GM18951 (cell line): Measurements from ENCODE around the gene DERA.
A peak's percentile ranks its signal among the peaks of the same experiment; 100 is the strongest.
"Not testable (repeated sequence)": the region's sequence is repeated elsewhere in the genome, so short reads cannot be mapped to it uniquely, and the experiment has no call there.

Experiments used
- POLR2A ChIP-seq: IDR thresholded peaks from 4 replicates; pipeline ENCODE4 v1.6.1; 2011; ENCODE audit warnings: mild to moderate bottlenecking; ENCODE audit not compliant: insufficient read length, insufficient read depth; ENCODE audit errors: extremely low read depth
- in situ Hi-C: fragments of 300-500 bp; cut with MboI; formaldehyde crosslinking; loops from one replicate; pipeline ENCODE4 v1.12.0; 2022; ENCODE audit warnings: low sequenced_read_pairs, mixed read lengths, inconsistent platforms; ENCODE audit not compliant: unreplicated experiment

Gene DERA

GRCh38 chr12:15910864-15911721, at the start of gene DERA:
Gene DERA (plus strand): TSS chr12:15911332. CDS start chr12:15911384, 52 bp downstream.
- peak; percentile 94 for TF ChIP-seq POLR2A
- in situ Hi-C loops = no loop called here

- no peak for TF ChIP-seq POLR2A
- in situ Hi-C loops = no loop called here
Measured at GRCh38 chr12:15861404-15861803, 49.7 kb upstream of the DERA start.

- TF ChIP-seq POLR2A = no peak
- in situ Hi-C loops = no loop called here
Measured at GRCh38 chr12:15862840-15863239, 48.3 kb upstream of the DERA start.

DNA sequence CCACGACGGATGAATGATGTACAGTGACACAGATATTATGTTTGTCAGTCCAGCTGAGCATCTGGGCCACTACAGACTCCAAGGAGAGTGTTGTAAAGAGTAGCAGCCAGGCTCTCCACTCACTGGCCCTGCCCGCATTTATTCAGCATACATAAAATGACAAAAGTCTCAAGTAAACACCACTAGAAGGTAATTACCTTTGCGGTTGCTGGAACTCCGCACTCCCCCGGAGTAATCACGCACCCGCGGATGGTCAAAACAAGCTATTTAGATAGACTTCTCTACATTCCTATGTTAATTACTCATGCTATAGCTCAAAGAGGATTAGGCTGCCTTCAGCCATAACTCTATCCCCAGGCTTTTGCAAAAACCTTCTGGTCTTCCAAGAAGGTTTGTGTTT, 47.8 kb upstream of the DERA start:
- no peak for TF ChIP-seq POLR2A
- in situ Hi-C loops = no loop called here

GRCh38 chr12:15863984-15864383, 47.1 kb upstream of the DERA start:
- TF ChIP-seq POLR2A = no peak
- in situ Hi-C loops = no loop called here

DNA sequence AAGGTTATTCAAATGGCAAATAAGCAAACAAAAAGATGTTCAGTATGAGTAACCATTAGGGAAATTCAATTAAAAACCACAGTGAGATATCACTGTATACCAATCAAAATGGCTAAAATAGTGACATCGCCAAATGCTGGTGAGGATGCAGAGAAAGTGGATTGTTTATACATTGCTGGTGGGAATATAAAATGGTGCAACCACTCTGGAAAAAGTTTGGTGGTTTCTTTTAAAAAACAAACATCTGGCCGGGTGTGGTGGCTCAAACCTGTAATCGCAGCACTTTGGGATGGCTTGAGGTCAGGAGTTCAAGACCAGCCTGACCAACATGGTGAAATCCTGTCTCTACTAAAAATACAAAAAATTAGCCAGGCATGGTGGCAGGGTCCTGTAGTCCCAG, 42.9 kb upstream of the DERA start:
- in situ Hi-C loops = no loop called here
- no peak for TF ChIP-seq POLR2A

DNA sequence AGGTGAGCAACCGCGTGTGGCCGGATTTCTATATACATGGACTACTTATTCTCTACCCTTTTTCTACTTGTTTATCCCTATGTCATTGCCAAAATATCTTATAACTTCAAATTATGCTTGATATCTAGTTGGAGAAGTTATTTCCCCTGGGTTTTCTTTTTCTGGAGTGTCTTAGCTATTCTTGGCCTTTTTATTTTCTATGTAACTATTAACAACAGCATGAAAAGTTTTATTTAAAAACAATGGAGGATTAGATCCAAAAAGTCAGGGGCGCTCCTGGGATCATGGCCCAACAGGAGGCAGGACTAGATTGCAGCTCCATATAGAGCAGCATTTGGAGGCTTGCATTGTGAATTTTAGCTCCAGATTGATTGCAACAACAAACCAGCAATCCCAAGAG, 37.6 kb upstream of the DERA start:
- no peak for TF ChIP-seq POLR2A
- in situ Hi-C loops = no loop called here

- in situ Hi-C loops = not testable (repeated sequence)
Measured at GRCh38 chr12:15874556-15875145, 36.5 kb upstream of the DERA start.

GRCh38 chr12:15875863-15876262, 35.3 kb upstream of the DERA start:
- in situ Hi-C loops = no loop called here
- no peak for TF ChIP-seq POLR2A

DNA sequence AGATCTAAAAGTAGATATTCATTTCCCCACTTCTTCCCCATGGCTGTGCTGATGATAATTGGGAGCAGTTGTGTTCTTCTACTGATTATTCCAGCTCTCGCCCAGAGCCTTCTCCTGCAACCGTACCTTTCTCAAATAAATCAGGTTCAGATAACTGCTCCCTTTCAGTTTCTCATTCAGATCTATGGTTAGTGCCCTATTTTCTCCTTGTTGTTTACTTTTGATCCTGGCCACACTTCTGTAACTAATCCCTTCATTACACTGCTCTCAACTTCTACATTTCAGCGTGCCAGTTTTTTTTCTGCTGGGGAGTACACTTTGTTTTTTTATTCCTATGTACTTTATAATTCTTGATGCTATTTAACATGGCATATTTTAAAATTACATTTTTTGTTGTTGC, 31.7 kb upstream of the DERA start:
- TF ChIP-seq POLR2A = no peak
- in situ Hi-C loops = no loop called here

- TF ChIP-seq POLR2A = no peak
- in situ Hi-C loops = no loop called here
Measured at GRCh38 chr12:15880721-15881120, 30.4 kb upstream of the DERA start.

- TF ChIP-seq POLR2A = peak; percentile 98
- in situ Hi-C loops = no loop called here
Measured at GRCh38 chr12:15882118-15882971, 28.8 kb upstream of the DERA start, which contains the start of gene STRAP. Gene STRAP (plus strand): TSS chr12:15882387. CDS start chr12:15882708, 321 bp downstream.

DNA sequence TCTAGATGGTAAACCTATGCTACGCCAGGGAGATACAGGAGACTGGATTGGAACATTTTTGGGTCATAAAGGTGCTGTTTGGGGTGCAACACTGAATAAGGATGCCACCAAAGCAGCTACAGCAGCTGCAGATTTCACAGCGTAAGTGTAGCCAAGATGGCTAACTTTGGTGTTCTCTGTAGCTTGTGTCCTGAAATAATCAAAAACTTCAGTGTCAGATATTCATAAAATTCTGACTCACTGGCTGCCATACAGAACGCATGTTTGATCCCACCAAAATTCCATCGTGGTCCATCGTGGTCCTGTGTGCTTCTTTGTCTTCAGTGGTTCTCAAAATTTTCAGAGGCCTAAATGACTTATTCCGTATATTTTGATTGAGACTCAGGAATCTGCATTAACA, 27.6 kb upstream of the DERA start:
- no peak for TF ChIP-seq POLR2A
- in situ Hi-C loops = no loop called here
